Sigmoid colon (tissue), 7 donors: ENCODE data around the gene RNF217. TPM values are rescaled to one million over a fixed set of nuclear protein-coding genes. Genes with fewer than 3 reads are reported as not detected.

Experiments
- DNase-seq: peaks from one replicate; pipeline ENCODE4 v3.0.0-alpha.2; 2019
- H3K27ac ChIP-seq, 4 donors: fragments of 200-600 bp; sonication (generic); one replicate each; pipeline ENCODE4 v1.5.1; 2016 to 2019; ENCODE audit warnings: mild to moderate bottlenecking in 1 of 4
- H3K27me3 ChIP-seq, 3 donors: fragments of 200-600 bp; sonication (generic); one replicate each; pipeline ENCODE4 v1.5.1; 2019; ENCODE audit warnings: mild to moderate bottlenecking in 1 of 3
- H3K36me3 ChIP-seq, 4 donors: fragments of 200-600 bp; sonication (generic); one replicate each; pipeline ENCODE4 v1.5.1; 2016 to 2019
- H3K4me1 ChIP-seq, 4 donors: fragments of 200-600 bp; sonication (generic); one replicate each; pipeline ENCODE4 v1.5.1; 2017 to 2019
- H3K4me3 ChIP-seq, 4 donors: fragments of 200-600 bp; sonication (generic); one replicate each; pipeline ENCODE4 v1.5.1; 2017 to 2019; ENCODE audit warnings: mild to moderate bottlenecking in 2 of 4, moderate library complexity in 1 of 4
- H3K9me3 ChIP-seq, 4 donors: fragments of 200-600 bp in 3 of 4; sonication (generic) in 3 of 4; one replicate each; pipeline versions ENCODE4 v1.5.1 to v1.6.1; 2013 to 2019
- CTCF ChIP-seq, 4 experiments: fragments of 450-650 bp in 3 of 4; fragments of 200-600 bp in 1 of 4; IDR thresholded peaks; one replicate each; pipeline ENCODE4 v1.5.1; 2016 to 2019; ENCODE audit warnings: antibody characterized with exemption in 4 of 4, mild to moderate bottlenecking in 3 of 4, moderate library complexity in 2 of 4
- EP300 ChIP-seq, 4 donors: sonication (generic); formaldehyde crosslinking; IDR thresholded peaks; one replicate each; pipeline ENCODE4 v1.6.1; 2017; ENCODE audit warnings: antibody characterized with exemption in 4 of 4
- POLR2A ChIP-seq, 2 donors: fragments of 450-650 bp; IDR thresholded peaks; one replicate each; pipeline ENCODE4 v1.6.1; 2016; ENCODE audit warnings: antibody characterized with exemption in 2 of 2, mild to moderate bottlenecking in 2 of 2, moderate library complexity in 2 of 2
- POLR2AphosphoS5 ChIP-seq, 4 donors: sonication (generic); formaldehyde crosslinking; IDR thresholded peaks; one replicate each; pipeline ENCODE4 v1.6.1; 2017; ENCODE audit warnings: antibody characterized with exemption in 4 of 4
- WGBS, 2 donors: extraction: QIAGEN DNeasy Blood & Tissue Kit; methylation state at CpG; one replicate each; pipeline ENCODE4 v1.1.7; 2013; 5-methylcytosine and 5-hydroxymethylcytosine counted together
- intact Hi-C: fragments of 100-400 bp; cut with DNase I; formaldehyde crosslinking; loops from one replicate; pipeline ENCODE4 v1.15.1; 2023
- polyA plus RNA-seq, 3 donors: library from polyadenylated mRNA; stranded (reverse); fragments of 200-250 nt; gene quantifications; one replicate each; pipeline ENCODE4 v1.2.3, GENCODE V29; 2013
- total RNA-seq, 4 donors: library from RNA; depleted of rRNA; stranded (reverse); fragments of >200 nt; gene quantifications; one replicate each; pipeline ENCODE4 v1.1.0, GENCODE V29; 2016
- donor health status: healthy with polysubstance abuse.
- donor health status: Bipolar disorder and iron deficiency.
- donor health status: healthy.

The RNF217 gene
- total and polyA plus RNA-seq, 7 donors = 1.8 to 55.9 (median 35.7) TPM

- WGBS, 2 donors = 90 to 91% methylated on average over 2 of the region's 2 CpGs
- peak overlapping the region; percentile 61 to 81 (median 78) for H3K27ac ChIP-seq
- no peak overlapping the region for H3K4me3 ChIP-seq
- no peak for DNase-seq
- no peaks in the 10 kb centered on the region for H3K36me3 ChIP-seq
- TF ChIP-seq POLR2AphosphoS5 (IDR thresholded peaks at IDR 0.05) = peak in 2 of 4 donors; percentile 48 to 49
- no peak for TF ChIP-seq CTCF (IDR thresholded peaks at IDR 0.05)
- TF ChIP-seq EP300 (IDR thresholded peaks at IDR 0.05) = no peak
- H3K4me1 ChIP-seq = peaks cover 0 to 66% (median 50%) of the 10 kb centered on the region in 4 donors
- intact Hi-C loops = no loop called here
- H3K27me3 ChIP-seq = no peaks in the 10 kb centered on the region
- no peaks in the 10 kb centered on the region for H3K9me3 ChIP-seq
Observed at GRCh38 chr6:125101631-125102030, 139.4 kb downstream of the RNF217 start.

- H3K9me3 ChIP-seq = no peaks in the 10 kb centered on the region
- peaks cover 0 to 63% (median 49%) of the 10 kb centered on the region in 4 donors for H3K4me1 ChIP-seq
- intact Hi-C loops = no loop called here
- peak overlapping the region; percentile 61 to 81 (median 78) for H3K27ac ChIP-seq
- no peaks in the 10 kb centered on the region for H3K36me3 ChIP-seq
- H3K4me3 ChIP-seq = no peak overlapping the region
- no peak for TF ChIP-seq POLR2A (IDR thresholded peaks at IDR 0.05)
- no peaks in the 10 kb centered on the region for H3K27me3 ChIP-seq
- DNase-seq = no peak
- 77 to 80% methylated on average over 3 of the region's 3 CpGs for WGBS, 2 donors
Observed at GRCh38 chr6:125102411-125102810, 140.2 kb downstream of the RNF217 start.

GRCh38 chr6:125102891-125103290 lies 140.7 kb downstream of the RNF217 start:
- Histone ChIP-seq H3K9me3 (no peaks in the 10 kb centered on the region), H3K27ac (peak overlapping the region; percentile 61 to 81 (median 78)), H3K36me3 (no peaks in the 10 kb centered on the region), H3K4me1 (peaks cover 0 to 63% (median 49%) of the 10 kb centered on the region in 4 donors), H3K4me3 (no peak overlapping the region), H3K27me3 (no peaks in the 10 kb centered on the region)
- intact Hi-C loops = no loop called here
- WGBS, 2 donors = 89 to 92% methylated on average over 2 of the region's 2 CpGs
- no peak for DNase-seq
- TF ChIP-seq EP300 (IDR thresholded peaks at IDR 0.05) (peak in 1 of 4 donors; percentile 60), CTCF (IDR thresholded peaks at IDR 0.05) (no peak)

- Histone ChIP-seq H3K4me3 (no peak overlapping the region), H3K36me3 (no peaks in the 10 kb centered on the region), H3K9me3 (no peaks in the 10 kb centered on the region), H3K27ac (peak overlapping the region; percentile 22 to 81 (median 78)), H3K27me3 (no peaks in the 10 kb centered on the region), H3K4me1 (peaks cover 0 to 55% (median 46%) of the 10 kb centered on the region in 4 donors)
- intact Hi-C loops = no loop called here
- WGBS, 2 donors = 22 to 53% methylated on average over 4 of the region's 4 CpGs
- no peak for DNase-seq
- TF ChIP-seq POLR2AphosphoS5 (IDR thresholded peaks at IDR 0.05) = no peak
- TF ChIP-seq CTCF (IDR thresholded peaks at IDR 0.05) = no peak
- no peak for TF ChIP-seq POLR2A (IDR thresholded peaks at IDR 0.05)
- no peak for TF ChIP-seq EP300 (IDR thresholded peaks at IDR 0.05)
Observed at GRCh38 chr6:125104425-125104824, 142.2 kb downstream of the RNF217 start.

GRCh38 chr6:125107048-125107447 lies 144.8 kb downstream of the RNF217 start:
- no peak for DNase-seq
- no peak overlapping the region for H3K4me3 ChIP-seq
- intact Hi-C loops = no loop called here
- no peaks in the 10 kb centered on the region for H3K36me3 ChIP-seq
- H3K4me1 ChIP-seq = peaks cover 0 to 32% (median 20%) of the 10 kb centered on the region in 4 donors
- peaks cover 4 to 16% (median 6%) of the 10 kb centered on the region in 4 donors for H3K9me3 ChIP-seq
- 92% methylated on average over 5 of the region's 5 CpGs for WGBS, 2 donors
- TF ChIP-seq POLR2AphosphoS5 (IDR thresholded peaks at IDR 0.05) (no peak), CTCF (IDR thresholded peaks at IDR 0.05) (no peak), POLR2A (IDR thresholded peaks at IDR 0.05) (no peak), EP300 (IDR thresholded peaks at IDR 0.05) (no peak)
- peak overlapping the region in 3 of 4 donors; percentile 32 to 56 (median 44) for H3K27ac ChIP-seq
- H3K27me3 ChIP-seq = no peaks in the 10 kb centered on the region
